22Rv1 (cell line): ENCODE measurements around the gene PRR29.

ENCODE experiments used
- CTCF ChIP-seq: fragments of 450-650 bp; IDR thresholded peaks from 2 replicates; pipeline ENCODE4 v1.5.1; 2017; ENCODE audit warnings: mild to moderate bottlenecking
- ZFX ChIP-seq: fragments of 450-650 bp; IDR thresholded peaks from 2 replicates; pipeline ENCODE4 v1.6.1; 2017; ENCODE audit warnings: antibody characterized with exemption, borderline replicate concordance

- TF ChIP-seq CTCF = no peak
- no peak for TF ChIP-seq ZFX
Observed at GRCh38 chr17:63998721-63999679, 849 bp downstream of the PRR29 start.
